GM19099 (cell line): ENCODE results near the gene SCGB1D4.

Experiments used
- POLR2A ChIP-seq: IDR thresholded peaks from 3 replicates; pipeline ENCODE4 v1.6.1; 2011; ENCODE audit warnings: low read depth; ENCODE audit not compliant: insufficient read length; ENCODE audit errors: extremely low read depth

Gene SCGB1D4

DNA sequence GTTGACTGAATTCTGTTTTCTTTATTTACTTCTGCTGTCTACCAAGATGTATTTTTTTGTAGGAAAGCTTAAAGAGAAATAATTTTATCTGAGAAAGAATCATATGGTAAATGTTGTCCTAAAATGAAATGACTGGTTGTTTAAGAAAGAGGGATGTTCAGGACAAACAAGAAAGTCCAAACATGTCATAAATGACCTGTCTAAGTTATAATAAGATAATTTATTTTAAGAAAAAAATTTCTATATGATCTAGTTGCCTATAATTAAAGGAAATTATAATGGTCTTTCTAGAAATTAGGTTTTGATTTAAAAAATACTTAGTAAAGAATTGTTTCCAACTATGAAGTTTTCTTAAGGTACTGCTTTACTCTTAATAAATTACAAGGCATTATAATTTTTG lies 18.4 kb downstream of the SCGB1D4 start:
- no peak for TF ChIP-seq POLR2A

DNA sequence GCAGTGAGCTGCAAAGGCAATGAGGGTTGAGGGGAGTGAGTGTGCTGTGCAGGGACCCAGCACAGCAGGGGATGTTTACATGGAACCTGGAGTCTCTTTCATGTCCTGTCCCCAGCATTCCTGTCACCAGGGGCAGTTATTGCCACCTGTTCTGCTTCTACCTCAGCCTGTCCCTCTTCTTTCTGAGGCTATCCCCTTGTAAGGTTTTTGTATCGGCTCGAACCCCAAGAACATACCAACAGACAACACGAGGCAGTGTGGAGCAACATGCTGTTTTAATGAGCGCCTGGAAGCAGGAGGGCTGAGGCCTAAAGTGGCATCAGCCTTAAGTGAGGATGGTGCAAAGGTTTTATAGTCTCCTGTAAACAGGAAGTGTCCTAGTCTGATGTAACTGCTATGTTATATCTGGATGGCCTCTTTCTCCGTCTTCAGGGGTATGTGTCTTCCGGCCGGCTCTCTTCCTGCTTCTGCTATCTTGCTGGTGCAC lies 25.0 kb downstream of the SCGB1D4 start:
- TF ChIP-seq POLR2A, result no peak

DNA sequence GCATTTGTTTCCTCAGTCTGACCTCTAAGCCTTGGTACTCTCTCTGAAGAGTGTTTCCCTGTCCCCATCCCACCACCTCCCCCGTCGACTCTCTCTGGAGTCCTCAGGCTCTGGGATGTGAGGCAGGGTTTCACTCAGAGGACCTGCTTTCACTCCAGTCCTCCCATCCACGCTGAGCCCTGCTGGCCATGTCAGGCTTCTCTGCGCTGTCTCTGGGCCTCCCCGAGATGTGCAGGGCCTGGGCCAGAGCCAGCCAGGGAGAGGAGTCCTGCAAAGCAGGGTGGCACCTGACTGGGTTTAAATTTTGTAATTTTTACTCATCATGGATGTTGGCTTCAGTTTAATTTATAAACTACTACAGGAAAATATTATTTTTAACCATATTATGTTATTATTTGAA lies 25.6 kb downstream of the SCGB1D4 start:
- no peak for TF ChIP-seq POLR2A

DNA sequence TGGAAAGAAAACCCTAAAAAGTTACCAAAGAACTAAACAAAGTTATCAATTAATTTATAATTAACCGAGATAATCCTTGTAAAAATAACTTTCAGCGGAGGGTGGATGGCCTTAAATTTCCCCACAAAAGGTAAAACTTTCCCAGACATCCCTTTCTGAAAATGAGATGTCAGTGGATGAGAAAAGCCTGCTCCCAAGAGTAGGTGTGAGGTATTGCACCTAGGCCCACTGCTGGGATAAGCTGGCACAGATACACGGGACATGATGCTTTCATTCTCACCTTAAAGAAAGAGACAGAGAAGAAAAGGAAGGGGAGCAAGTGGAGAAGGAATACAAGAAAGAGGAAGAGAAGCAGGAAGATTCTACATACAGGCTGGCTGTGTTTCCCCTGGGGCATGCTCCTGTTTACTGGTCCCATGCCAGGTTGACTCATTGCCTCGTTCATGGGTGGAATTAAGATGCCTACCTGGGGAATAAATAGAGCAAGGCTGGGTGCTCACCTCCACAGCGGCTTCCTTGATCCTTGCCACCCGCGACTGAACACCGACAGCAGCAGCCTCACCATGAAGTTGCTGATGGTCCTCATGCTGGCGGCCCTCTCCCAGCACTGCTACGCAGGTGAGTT lies 29.1 kb downstream of the SCGB1D4 start, which contains the start of gene SCGB2A2:
SCGB2A2 (plus strand) TSS at position 505 of the 625 bp plus-strand sequence; CDS start at position 564, 59 bp downstream.
- TF ChIP-seq POLR2A, result no peak

DNA sequence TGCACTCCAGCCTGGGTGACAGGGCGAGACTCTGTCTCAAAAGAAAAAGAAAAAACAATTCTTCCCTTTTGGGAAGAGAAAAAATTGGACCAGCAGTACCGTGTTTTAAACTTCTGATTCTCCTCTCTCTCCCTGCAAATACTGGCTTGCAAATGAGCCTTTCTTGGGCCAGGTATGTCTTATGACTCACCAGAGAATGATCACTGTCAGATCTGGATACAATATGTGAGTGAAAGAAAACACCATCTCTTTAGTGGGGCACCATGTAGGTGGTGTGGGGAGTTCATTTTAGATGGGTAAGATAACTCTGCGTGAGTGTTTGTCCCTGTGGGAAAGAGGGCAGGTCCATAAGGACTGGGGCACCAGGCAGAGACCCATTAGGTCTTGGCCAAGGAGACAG lies 31.3 kb downstream of the SCGB1D4 start:
- TF ChIP-seq POLR2A, result no peak

DNA sequence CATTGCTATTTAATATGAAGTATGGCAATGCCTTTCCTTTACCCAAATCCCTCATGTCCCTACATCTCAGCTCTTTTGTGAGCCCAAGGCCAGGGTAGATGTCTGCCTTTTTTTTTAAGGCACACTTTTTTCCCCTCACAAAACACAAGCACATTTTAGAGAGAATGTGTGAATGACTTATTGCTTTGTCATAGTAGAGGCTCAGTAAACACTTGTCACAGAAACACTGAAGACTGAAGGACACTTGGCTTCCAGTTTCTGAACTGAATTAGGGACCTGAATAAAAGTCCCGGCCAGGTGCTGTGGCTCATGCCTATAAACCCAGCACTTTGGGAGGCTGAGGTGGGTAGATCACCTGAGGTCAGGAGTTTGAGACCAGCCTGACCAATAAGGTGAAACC lies 31.8 kb downstream of the SCGB1D4 start:
- TF ChIP-seq POLR2A, result no peak

DNA sequence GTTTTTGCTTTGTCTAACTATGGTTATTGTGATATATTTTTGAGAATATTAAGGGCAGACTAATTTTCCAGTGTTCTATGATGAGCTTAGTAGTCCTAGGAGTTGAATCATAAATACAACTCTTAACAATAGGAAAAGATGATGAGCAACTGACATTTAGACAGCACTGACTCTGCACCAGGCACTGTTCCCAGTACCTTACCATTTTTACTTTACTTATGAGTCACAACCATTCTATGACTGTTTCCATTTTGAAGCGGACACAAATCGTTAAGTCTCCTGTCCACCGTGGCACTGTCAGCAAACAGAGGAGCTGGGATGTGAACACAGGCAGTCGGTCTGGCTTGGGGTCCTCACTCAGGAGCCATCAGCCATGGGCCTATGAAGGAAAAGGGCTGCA lies 32.3 kb downstream of the SCGB1D4 start:
- no peak for TF ChIP-seq POLR2A

DNA sequence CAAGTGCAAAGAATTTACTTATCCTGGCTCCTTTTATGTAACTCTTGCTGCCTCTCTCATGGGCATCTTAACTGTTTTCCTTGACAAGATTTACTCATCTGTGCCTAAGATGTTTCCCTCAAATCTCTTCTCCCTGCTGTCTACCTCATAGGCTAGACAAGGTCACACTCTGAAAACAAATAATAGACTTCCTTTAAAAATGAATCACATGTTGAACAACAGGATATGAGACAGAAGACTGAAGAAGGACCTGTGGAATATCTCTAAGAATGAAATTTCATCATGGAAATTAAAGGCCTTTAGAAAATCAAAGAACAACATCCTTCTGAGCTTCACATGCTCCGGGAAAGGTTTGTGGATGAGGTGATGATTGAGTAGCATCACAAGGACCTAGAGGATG lies 34.9 kb downstream of the SCGB1D4 start:
- no peak for TF ChIP-seq POLR2A

DNA sequence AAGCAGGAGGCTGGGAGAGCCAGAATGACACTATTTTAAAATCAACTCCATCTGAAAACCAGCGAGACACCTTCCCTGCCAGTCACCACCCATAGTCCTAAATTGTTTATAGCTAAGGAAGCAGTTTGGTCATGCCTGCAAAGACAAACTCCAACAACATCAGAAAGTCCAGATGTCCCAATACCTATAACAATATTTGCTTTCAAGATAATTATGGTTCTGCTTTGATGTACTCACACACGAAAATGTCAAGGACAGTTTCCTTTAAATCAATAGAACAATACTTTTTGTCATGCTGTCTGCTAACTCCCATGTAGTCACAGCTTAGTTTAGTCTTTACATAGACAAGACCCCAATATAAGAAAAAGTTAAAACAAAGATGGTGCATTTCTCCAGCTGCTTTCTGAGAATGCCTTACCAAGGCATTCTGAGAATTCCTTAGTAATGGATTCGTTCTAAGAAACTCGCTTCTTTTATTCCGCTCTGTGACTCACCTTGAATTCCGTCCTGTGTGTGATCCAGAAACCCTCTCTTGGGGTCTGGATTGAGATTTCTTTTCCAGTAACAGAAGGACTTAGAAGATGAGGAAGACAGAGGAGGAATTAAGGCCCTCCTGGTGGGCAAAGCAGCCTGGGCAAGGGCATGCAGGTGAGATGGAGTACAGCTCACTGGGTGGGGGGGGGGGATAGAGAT lies 38.5 kb downstream of the SCGB1D4 start:
- TF ChIP-seq POLR2A, result no peak

DNA sequence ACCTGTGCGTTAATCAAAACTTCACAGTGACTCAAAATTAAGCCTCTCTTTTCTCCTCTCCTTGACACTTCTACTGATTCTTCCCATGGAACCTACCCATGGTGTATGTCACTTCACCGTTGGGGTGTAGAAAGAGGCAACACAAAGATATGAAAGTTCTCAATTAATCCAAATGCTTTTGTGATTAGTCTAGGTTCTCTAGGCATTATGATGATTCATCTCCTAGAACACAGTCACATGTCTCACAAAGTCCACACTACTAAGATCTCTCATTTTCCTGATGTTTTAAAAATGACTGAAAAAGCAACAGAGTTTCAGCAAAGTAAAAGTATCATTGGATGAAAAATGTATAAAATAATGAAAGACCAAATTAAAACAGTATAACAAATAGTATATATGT lies 42.6 kb downstream of the SCGB1D4 start:
- no peak for TF ChIP-seq POLR2A

DNA sequence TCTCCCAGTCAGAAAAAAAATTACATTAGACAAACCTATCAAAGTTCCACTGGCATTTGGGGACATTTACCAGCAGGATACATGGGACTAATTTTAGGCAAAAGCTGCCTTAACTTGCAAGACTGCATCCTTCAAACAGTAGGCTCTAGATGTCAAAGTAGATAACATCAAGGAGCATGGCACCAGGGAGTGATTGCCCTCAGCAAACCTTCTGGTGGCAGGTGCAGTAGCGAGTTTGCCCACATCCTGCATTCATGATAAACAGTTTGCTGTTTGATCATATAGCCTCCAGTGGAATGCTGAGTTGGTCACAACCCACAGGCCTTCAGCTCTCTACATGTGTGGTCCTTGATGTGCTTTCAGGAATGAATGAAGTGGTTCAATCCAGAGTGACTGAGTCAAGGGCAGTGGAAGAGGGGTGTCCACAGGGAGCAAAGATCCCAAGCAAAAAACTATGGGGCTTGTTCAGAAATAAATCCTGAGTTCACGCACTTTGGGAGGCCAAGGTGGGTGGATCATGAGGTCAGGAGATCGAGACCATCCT lies 44.8 kb downstream of the SCGB1D4 start:
- TF ChIP-seq POLR2A, result no peak

DNA sequence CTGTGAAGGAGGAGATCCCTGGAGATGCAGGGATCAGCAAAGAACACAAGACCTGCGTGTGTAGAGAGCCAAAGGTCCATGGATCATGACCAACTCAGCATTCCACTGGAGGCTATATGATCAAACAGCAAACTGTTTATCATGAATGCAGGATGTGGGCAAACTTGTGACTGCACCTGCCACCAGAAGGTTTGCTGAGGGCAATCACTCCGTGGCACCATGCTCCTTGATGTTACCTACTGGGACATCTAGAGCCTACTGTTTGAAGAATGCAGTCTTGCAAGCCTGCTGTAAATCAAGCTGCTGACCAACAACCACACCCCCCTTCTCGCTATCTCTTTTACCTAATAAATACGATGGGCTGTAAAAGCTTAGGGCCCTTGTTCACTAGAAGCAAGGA lies 47.2 kb downstream of the SCGB1D4 start:
- TF ChIP-seq POLR2A, result no peak
